NCI-H526 (cell line): ENCODE results near the gene C2orf81.
"Not testable (repeated sequence)": the region's sequence is repeated elsewhere in the genome, so short reads cannot be mapped to it uniquely, and the experiment has no call there.

Experiments used
- DNase-seq, 2 experiments: peaks; one replicate each; lab custom pipeline; 2025; lab: John Stamatoyannopoulos, UW

The C2orf81 gene

GRCh38 chr2:74421221-74421870, at the start of gene C2orf81, which contains the start of gene WDR54:
Gene C2orf81 (minus strand): TSS chr2:74421619. CDS start chr2:74421560, 59 bp downstream.
Gene WDR54 (plus strand): TSS chr2:74421730. CDS start chr2:74422154, 424 bp downstream.
- DNase-seq: peak; percentile 88 to 95

- DNase-seq: not testable (repeated sequence)
Measured at GRCh38 chr2:74470742-74471141, 49.3 kb upstream of the C2orf81 start.

- DNase-seq: no peak
Measured at GRCh38 chr2:74464406-74464805, 43.0 kb upstream of the C2orf81 start.

GRCh38 chr2:74462786-74463105, 41.3 kb upstream of the C2orf81 start:
- DNase-seq: no peak

- DNase-seq: no peak
Measured at GRCh38 chr2:74462054-74462785, 40.8 kb upstream of the C2orf81 start.

GRCh38 chr2:74461187-74462053, 40.0 kb upstream of the C2orf81 start:
- DNase-seq: peak in 1 of 2 experiments; percentile 22

- not testable (repeated sequence) for DNase-seq
Measured at GRCh38 chr2:74460187-74460586, 38.8 kb upstream of the C2orf81 start.

- not testable (repeated sequence) for DNase-seq
Measured at GRCh38 chr2:74459503-74460118, 38.2 kb upstream of the C2orf81 start.

- DNase-seq: no peak
Measured at GRCh38 chr2:74458938-74459363, 37.5 kb upstream of the C2orf81 start.

GRCh38 chr2:74458132-74458937, 36.9 kb upstream of the C2orf81 start, which contains the start of gene WBP1:
Gene WBP1 (plus strand): TSS chr2:74458438. CDS start chr2:74458603, 165 bp downstream.
- DNase-seq: peak; percentile 99 to 100

GRCh38 chr2:74457549-74458131, 36.2 kb upstream of the C2orf81 start:
- DNase-seq: peak; percentile 56 to 84

- peak; percentile 56 to 84 for DNase-seq
Measured at GRCh38 chr2:74457129-74457548, 35.7 kb upstream of the C2orf81 start.

GRCh38 chr2:74454654-74455511, 33.5 kb upstream of the C2orf81 start, which contains the start of gene INO80B:
Gene INO80B (plus strand): TSS chr2:74455087. CDS start chr2:74455117, 30 bp downstream.
- peak; percentile 92 to 97 for DNase-seq

- no peak for DNase-seq
Measured at GRCh38 chr2:74450570-74451190, 29.3 kb upstream of the C2orf81 start.

GRCh38 chr2:74448771-74449170, 27.4 kb upstream of the C2orf81 start:
- DNase-seq: no peak

- no peak for DNase-seq
Measured at GRCh38 chr2:74447230-74447999, 26.0 kb upstream of the C2orf81 start.

GRCh38 chr2:74444498-74445318, 23.3 kb upstream of the C2orf81 start:
- DNase-seq: no peak
